Heart left ventricle (tissue), 13 donors: ENCODE measurements around the gene MED15.

ENCODE experiments used
- CTCF ChIP-seq, 12 donors: fragments of 200-600 bp; sonication (generic) in 4 of 12; IDR thresholded peaks; one replicate each; pipeline versions ENCODE4 v1.5.0 to v1.8.0; 2018 to 2022; ENCODE audit warnings: antibody characterized with exemption in 12 of 12, mild to moderate bottlenecking in 5 of 12
- POLR2A ChIP-seq, 2 donors: fragments of 450-650 bp; IDR thresholded peaks; one replicate each; pipeline ENCODE4 v1.6.1; 2017; ENCODE audit warnings: antibody characterized with exemption in 2 of 2, mild to moderate bottlenecking in 2 of 2, moderate library complexity in 2 of 2
- donor health status: ischemic (EF 13 %, LVEDD 7.1; RV severe dilation, severe dysfunction).
- donor health status: DM: no; HTN: yes; CAD: no.
- donor health status: DM: no; HTN: no; CAD: no.
- donor health status: ischemic (EF 25% LVEDD 6.9; RV normal size, moderate dysfunction).
- donor health status: ischemic (EF 25% LVEDD 5.7; RV mildly dilated, moderate dysfunction).
- donor health status: ischemic (EF 35%, LVEDD 5.7; RV mildly dilated, moderate dysfunction).
- donor health status: nonischemic (EF 11% LVEDD 7.7; RV severe dilation, severe dysfunction).
- donor health status: DM: yes; HTN: yes; CAD: no.
- donor health status: PGD.
- donor health status: ischemic (EF 29% LVEDD 5.4; RV normal size, mild dysfunction).
- donor health status: nonischemic (EF 23%, LVEDD 6.1; RV moderate dilation, normal function).

DNA sequence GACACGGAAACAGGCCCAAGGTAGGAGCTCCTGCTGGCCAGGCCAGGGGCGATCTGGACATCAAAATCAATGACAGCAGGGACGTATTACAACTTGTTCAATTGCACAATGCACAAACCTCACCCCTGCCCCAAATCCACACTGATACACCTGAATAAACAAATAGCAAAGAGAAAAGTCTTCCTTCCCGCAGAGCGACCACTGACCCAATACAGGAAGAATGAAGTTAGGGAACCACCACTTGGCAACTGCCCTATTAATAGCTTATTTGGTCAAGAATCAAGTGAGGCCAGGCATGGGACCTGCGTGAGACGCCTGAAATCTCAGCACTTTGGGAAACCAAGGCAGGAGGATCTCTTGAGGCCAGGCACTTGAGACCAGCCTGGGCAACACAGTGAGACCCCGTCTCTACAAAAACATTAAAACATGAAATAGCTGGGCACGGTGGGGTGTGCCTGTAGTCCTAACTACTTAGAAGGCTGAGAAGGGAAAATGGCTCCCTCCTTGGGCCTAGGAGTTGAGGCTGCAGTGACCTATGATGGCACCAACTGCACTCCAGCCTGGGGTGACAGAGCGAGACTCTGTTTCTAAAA is 109.1 kb downstream of the MED15 start:
- TF ChIP-seq CTCF (IDR thresholded peaks at IDR 0.05): no peak
- no peak for TF ChIP-seq POLR2A (IDR thresholded peaks at IDR 0.05)
